SH-SY5Y (cell line): ENCODE results near the gene CAMK2G.

Source experiments
- GATA2 ChIP-seq: IDR thresholded peaks from 2 replicates; pipeline ENCODE4 v1.6.1; 2011; ENCODE audit warnings: mild to moderate bottlenecking, low read depth, low read length
- GATA3 ChIP-seq: IDR thresholded peaks from 2 replicates; pipeline ENCODE4 v1.6.1; 2011; ENCODE audit warnings: low read depth, mild to moderate bottlenecking, low read length, moderate library complexity

DNA sequence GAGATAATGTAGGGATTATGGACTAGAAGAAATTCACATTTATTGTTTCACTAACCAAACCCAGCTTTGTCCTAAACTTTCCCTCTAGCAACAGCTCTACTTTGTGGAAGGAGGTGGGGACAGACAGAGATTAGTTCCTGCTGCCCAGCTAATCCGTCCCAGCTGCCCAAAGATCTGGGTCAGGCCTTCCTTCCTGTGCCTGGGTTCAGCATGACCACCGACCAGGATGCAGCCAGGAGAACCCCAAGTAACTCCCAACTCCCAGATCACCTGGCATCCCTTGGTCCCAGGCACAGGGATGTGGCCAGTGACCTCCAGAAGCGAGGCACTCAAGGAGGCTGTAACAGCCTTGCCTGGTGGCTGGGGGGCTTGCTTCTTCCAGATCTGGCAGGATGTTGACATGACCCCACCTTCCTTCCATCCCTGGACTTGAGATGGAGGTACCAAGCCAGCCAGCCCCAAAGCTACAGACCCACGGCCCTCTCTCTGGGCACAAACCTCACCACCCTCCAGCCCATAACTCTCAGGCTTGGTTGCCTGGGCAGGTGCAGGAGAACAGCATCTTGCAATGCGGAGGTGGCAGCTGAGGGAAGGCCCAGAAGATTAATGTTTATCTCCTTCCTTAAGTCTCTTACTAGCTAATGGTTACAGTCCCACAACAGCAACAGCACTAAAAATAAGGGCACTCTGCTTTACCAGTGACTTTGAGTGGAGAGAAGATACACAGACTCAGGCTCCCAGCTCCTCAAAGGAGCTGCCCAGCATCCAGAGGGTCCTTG lies 11.1 kb downstream of the CAMK2G start:
- TF ChIP-seq GATA2: no peak
- no peak for TF ChIP-seq GATA3
